Endothelial cell of umbilical vein (primary cell): ENCODE results near the gene WDR72. TPM values are rescaled to one million over a fixed set of nuclear protein-coding genes. Genes with fewer than 3 reads are reported as not detected.

ENCODE experiments used
- BruUV-seq: library from RNA; stranded (reverse); fragments of 400-500 nt; replicated peaks from 2 replicates; lab custom pipeline; 2021; lab: Mats Ljungman, UMichigan
- CTCF ChIA-PET: fragments of 300-600, 350-600 bp; sonication (Branson Sonifier 250); formaldehyde crosslinking; loops from one replicate; lab custom pipeline; 2021; ENCODE audit warnings: antibody characterized with exemption, inconsistent platforms; lab: Charles Lee
- POLR2A ChIA-PET: fragments of 300-600, 350-600 bp; sonication (Branson Sonifier 250); formaldehyde crosslinking; loops from one replicate; lab custom pipeline; 2021; ENCODE audit warnings: antibody characterized with exemption, inconsistent platforms; lab: Charles Lee
- DNase-seq: peaks from one replicate; pipeline ENCODE4 v3.0.0-alpha.2; 2011; ENCODE audit warnings: low read depth, low spot score
- FAIRE-seq: peaks from 2 replicates; lab custom pipeline; 2011; peaks lifted over from hg19 to GRCh38; lab: Jason Lieb, UNC
- H2AFZ ChIP-seq: 2 replicates; pipeline ENCODE4 v1.6.0; 2012; ENCODE audit warnings: low read depth, low read length, control low read depth, inconsistent platforms
- H3K27ac ChIP-seq: 2 replicates; pipeline ENCODE4 v1.5.1; 2011; ENCODE audit warnings: low read depth, mild to moderate bottlenecking, control low read depth, low read length, moderate library complexity; ENCODE audit not compliant: insufficient read depth
- H3K27me3 ChIP-seq, 2 experiments: 2 replicates each; pipeline versions ENCODE4 v1.6.0 to v1.6.1; 2011; ENCODE audit warnings: low read length in 2 of 2, mixed read lengths in 1 of 2; ENCODE audit not compliant: control insufficient read depth in 2 of 2, insufficient read depth in 2 of 2
- H3K36me3 ChIP-seq, 2 experiments: 2 replicates in 1 of 2; 3 replicates in 1 of 2; pipeline ENCODE4 v1.5.1; 2011; ENCODE audit warnings: low read length in 2 of 2, mild to moderate bottlenecking in 1 of 2, moderate library complexity in 1 of 2; ENCODE audit not compliant: control insufficient read depth in 2 of 2, insufficient read depth in 2 of 2; ENCODE audit errors: extremely low read depth in 1 of 2
- H3K4me1 ChIP-seq: 3 replicates; pipeline ENCODE4 v1.5.1; 2011; ENCODE audit warnings: mild to moderate bottlenecking, low read length; ENCODE audit not compliant: control insufficient read depth, insufficient read depth; ENCODE audit errors: extremely low read depth
- H3K4me2 ChIP-seq: 2 replicates; pipeline ENCODE4 v1.6.1; 2011; ENCODE audit warnings: low read length, control low read depth, mixed read lengths; ENCODE audit not compliant: insufficient read depth
- H3K4me3 ChIP-seq, 3 experiments: fragments of 200-600 bp in 1 of 3; sonication (generic), shearing (Covaris generic) in 1 of 3; replicated peaks in 1 of 3; 2 replicates each; pipeline ENCODE4 v1.5.1; 2011 to 2016; ENCODE audit warnings: control low read depth in 3 of 3, low read length in 3 of 3, mild to moderate bottlenecking in 2 of 3, inconsistent platforms in 1 of 3, low read depth in 1 of 3, moderate library complexity in 1 of 3; ENCODE audit not compliant: insufficient read depth in 1 of 3
- H3K79me2 ChIP-seq: 2 replicates; pipeline ENCODE4 v1.6.0; 2012; ENCODE audit warnings: low read length, inconsistent platforms; ENCODE audit not compliant: control insufficient read depth, insufficient read depth
- H3K9ac ChIP-seq: replicated peaks from 2 replicates; pipeline ENCODE3; 2011; ENCODE audit warnings: low read length, control low read depth; ENCODE audit not compliant: insufficient read depth; ENCODE audit errors: extremely low read depth
- H3K9me1 ChIP-seq: replicated peaks from 3 replicates; pipeline ENCODE4 v1.6.0; 2011; ENCODE audit warnings: mild to moderate bottlenecking, low read length; ENCODE audit not compliant: control insufficient read depth, insufficient read depth; ENCODE audit errors: extremely low read depth
- H3K9me3 ChIP-seq: replicated peaks from 2 replicates; pipeline ENCODE4 v1.5.1; 2012; ENCODE audit warnings: low read length, inconsistent platforms; ENCODE audit not compliant: control insufficient read depth, insufficient read depth
- H4K20me1 ChIP-seq: replicated peaks from 2 replicates; pipeline ENCODE3; 2011; ENCODE audit warnings: mild to moderate bottlenecking, low read length; ENCODE audit not compliant: control insufficient read depth, insufficient read depth; ENCODE audit errors: extremely low read depth
- EZH2 ChIP-seq: IDR thresholded peaks from 2 replicates; pipeline ENCODE4 v1.6.1; 2012; ENCODE audit warnings: borderline replicate concordance, low read depth, mild to moderate bottlenecking, moderate library complexity, low read length, inconsistent platforms; ENCODE audit not compliant: severe bottlenecking
- FOS ChIP-seq: IDR thresholded peaks from 2 replicates; pipeline ENCODE4 v1.6.1; 2011; ENCODE audit warnings: mild to moderate bottlenecking, low read length, moderate library complexity, borderline replicate concordance; ENCODE audit not compliant: insufficient read depth
- GATA2 ChIP-seq: IDR thresholded peaks from 2 replicates; pipeline ENCODE4 v1.7.0; 2011; ENCODE audit warnings: low read depth, mild to moderate bottlenecking, moderate library complexity, mixed read lengths, low read length; ENCODE audit not compliant: insufficient read length, insufficient read depth
- JUN ChIP-seq: IDR thresholded peaks from 2 replicates; pipeline ENCODE4 v1.6.1; 2011; ENCODE audit warnings: borderline replicate concordance, low read depth; ENCODE audit not compliant: insufficient read length, insufficient read depth
- MAX ChIP-seq: IDR thresholded peaks from 2 replicates; pipeline ENCODE4 v1.6.1; 2011; ENCODE audit not compliant: insufficient read depth, insufficient read length
- MYC ChIP-seq: IDR thresholded peaks from one replicate; pipeline ENCODE4 v1.6.1; 2011; ENCODE audit warnings: mild to moderate bottlenecking, low read depth, low read length
- POLR2A ChIP-seq: IDR thresholded peaks from 2 replicates; pipeline ENCODE4 v1.6.1; 2012; ENCODE audit warnings: low read depth, mild to moderate bottlenecking, control low read depth, low read length
- POLR2AphosphoS5 ChIP-seq: IDR thresholded peaks from 2 replicates; pipeline ENCODE4 v1.6.1; 2012; ENCODE audit warnings: low read depth, mild to moderate bottlenecking, control low read depth, low read length, moderate library complexity; ENCODE audit not compliant: insufficient read depth
- dilution Hi-C: fragments of 300-500 bp; cut with MboI; formaldehyde crosslinking; loops from one replicate; pipeline ENCODE4 v1.15.0; 2019; ENCODE audit warnings: low sequenced_read_pairs; ENCODE audit not compliant: extremely low pct_ligation_motif_present
- intact Hi-C: fragments of 100-400 bp; cut with micrococcal nuclease; formaldehyde crosslinking; loops from one replicate; pipeline ENCODE4 v1.10.0; 2022
- polyA plus RNA-seq, 4 experiments: library from polyadenylated mRNA; depleted of rRNA in 3 of 4; stranded (reverse) in 3 of 4; unstranded in 1 of 4; fragments of >200 nt; gene quantifications; 2 replicates each; pipeline versions ENCODE4 v1.2.1 to v1.2.3, GENCODE V29; 2011 to 2012; ENCODE audit warnings: missing spikeins in 1 of 4
- total RNA-seq: library from RNA; stranded (reverse); gene quantifications from 2 replicates; pipeline ENCODE4 v1.2.3, GENCODE V29; 2021
- TF ChIP-seq, protein P1 (sequence below), 2 donors: IDR thresholded peaks; 1 replicate in 1 of 2; 2 replicates in 1 of 2; pipeline ENCODE4 v1.5.1; 2011; ENCODE audit warnings: low read length in 2 of 2, mild to moderate bottlenecking in 2 of 2, moderate library complexity in 2 of 2, control low read depth in 1 of 2, inconsistent platforms in 1 of 2, low read depth in 1 of 2; ENCODE audit not compliant: insufficient read depth in 1 of 2; ENCODE audit errors: extremely low read depth in 1 of 2

WDR72 gene
- total and polyA plus RNA-seq, 2 donors (not counting 3 experiments of a cell fraction or from before 2014, with no cell fraction given) = not detected

DNA sequence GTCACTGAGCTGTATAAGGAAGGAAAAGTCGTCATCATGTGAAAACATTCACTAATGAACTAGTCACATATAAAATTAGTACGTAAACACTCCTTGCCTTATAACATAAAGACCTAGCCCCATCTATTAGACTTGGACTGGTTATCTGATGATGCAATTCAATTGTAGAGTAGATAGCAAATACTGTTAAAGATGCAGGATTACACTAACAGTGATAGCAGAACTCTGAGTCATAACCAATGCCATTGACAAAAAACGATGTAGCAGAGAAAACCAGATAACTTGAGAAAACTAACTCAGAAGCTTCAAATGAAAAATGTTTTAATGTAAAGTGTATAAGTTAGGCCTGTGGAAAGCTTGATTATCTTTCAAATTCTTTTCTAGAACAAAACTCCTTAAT lies 132.2 kb downstream of the WDR72 start:
- H3K27ac ChIP-seq = no peak overlapping the region
- no peak for TF ChIP-seq MYC
- no peak for TF ChIP-seq POLR2A
- no peak for TF ChIP-seq MAX
- no peaks in the 10 kb centered on the region for H3K9me3 ChIP-seq
- no peak overlapping the region for H3K4me3 ChIP-seq
- no peak overlapping the region for H2AFZ ChIP-seq
- no peaks in the 10 kb centered on the region for H3K9me1 ChIP-seq
- no peak overlapping the region for H3K4me2 ChIP-seq
- ChIA-PET POLR2A (no interaction called here), CTCF (no interaction called here)
- H3K79me2 ChIP-seq = no peaks in the 10 kb centered on the region
- no peaks in the 10 kb centered on the region for H3K36me3 ChIP-seq
- no peaks in the 10 kb centered on the region for H4K20me1 ChIP-seq
- H3K9ac ChIP-seq = no peak overlapping the region
- FAIRE-seq (no peak), DNase-seq (no peak)
- H3K27me3 ChIP-seq = no peaks in the 10 kb centered on the region
- intact Hi-C loops (no loop called here), dilution Hi-C loops (no loop called here)
- H3K4me1 ChIP-seq = no peaks in the 10 kb centered on the region
- BruUV-seq = no TSS peak

DNA sequence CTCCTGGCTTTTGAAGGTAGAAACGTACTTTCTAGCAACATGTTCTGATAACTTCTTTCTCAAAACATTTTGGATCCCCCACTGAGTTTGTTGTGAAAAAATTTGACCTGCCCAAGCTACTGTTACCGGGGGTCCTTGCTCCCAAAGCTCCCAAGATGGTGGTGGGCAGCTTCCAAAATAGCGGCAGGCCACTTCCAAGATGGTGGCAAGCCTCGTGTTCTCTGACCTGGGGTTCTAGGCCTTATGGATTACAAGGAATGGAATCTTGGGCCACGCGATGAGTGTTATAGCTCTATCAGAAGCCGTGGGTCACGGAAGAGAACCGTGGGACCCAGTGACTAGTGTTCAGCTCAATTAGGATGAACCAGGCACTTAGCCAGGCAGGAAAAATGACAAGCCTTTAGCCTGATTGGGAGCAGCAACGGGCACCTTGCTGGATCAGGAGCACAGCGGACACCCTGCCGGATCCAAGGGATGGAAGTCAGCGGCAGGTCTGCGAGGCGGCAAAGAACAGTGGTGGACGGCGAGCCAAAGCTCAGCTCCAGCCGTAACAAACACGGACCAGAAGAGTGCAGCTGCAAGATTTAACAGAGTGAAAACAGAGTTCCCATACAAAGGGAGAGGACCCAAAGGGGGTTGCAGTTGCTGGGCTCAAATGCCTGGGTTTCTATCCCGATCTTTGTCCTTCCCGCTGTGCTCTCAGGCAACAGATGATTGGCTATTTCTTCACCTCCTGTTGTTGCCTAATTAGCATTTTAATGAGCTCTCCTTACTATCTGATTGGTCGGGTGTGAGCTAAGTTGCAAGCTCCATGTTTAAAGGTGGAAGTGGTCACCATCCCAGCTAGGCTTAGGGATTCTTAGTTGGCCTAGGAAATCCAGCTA lies 133.3 kb downstream of the WDR72 start:
- dilution Hi-C loops (no loop called here), intact Hi-C loops (no loop called here)
- TF ChIP-seq POLR2A = no peak
- no peak for TF ChIP-seq JUN
- TF ChIP-seq EZH2 = no peak
- TF ChIP-seq MYC = no peak
- TF ChIP-seq GATA2 = no peak
- no peak for TF ChIP-seq FOS
- no peak for TF ChIP-seq POLR2AphosphoS5
- TF ChIP-seq, protein P1, sequence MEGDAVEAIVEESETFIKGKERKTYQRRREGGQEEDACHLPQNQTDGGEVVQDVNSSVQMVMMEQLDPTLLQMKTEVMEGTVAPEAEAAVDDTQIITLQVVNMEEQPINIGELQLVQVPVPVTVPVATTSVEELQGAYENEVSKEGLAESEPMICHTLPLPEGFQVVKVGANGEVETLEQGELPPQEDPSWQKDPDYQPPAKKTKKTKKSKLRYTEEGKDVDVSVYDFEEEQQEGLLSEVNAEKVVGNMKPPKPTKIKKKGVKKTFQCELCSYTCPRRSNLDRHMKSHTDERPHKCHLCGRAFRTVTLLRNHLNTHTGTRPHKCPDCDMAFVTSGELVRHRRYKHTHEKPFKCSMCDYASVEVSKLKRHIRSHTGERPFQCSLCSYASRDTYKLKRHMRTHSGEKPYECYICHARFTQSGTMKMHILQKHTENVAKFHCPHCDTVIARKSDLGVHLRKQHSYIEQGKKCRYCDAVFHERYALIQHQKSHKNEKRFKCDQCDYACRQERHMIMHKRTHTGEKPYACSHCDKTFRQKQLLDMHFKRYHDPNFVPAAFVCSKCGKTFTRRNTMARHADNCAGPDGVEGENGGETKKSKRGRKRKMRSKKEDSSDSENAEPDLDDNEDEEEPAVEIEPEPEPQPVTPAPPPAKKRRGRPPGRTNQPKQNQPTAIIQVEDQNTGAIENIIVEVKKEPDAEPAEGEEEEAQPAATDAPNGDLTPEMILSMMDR (IDR thresholded peaks at IDR 0.05; ENCODE audit: extremely low read depth in 1 of 2, insufficient read depth in 1 of 2, low read depth in 1 of 2, low read length in 2 of 2) = no peak
- TF ChIP-seq MAX = no peak
- Histone ChIP-seq H2AFZ (no peak overlapping the region), H3K4me2 (no peak overlapping the region), H3K79me2 (no peaks in the 10 kb centered on the region), H3K9me1 (no peaks in the 10 kb centered on the region), H3K4me1 (no peaks in the 10 kb centered on the region), H3K4me3 (no peak overlapping the region), H3K27me3 (no peaks in the 10 kb centered on the region), H3K9me3 (no peaks in the 10 kb centered on the region), H3K9ac (no peak overlapping the region), H3K36me3 (no peaks in the 10 kb centered on the region), H3K27ac (no peak overlapping the region), H4K20me1 (no peaks in the 10 kb centered on the region)
- BruUV-seq = no TSS peak
- ChIA-PET CTCF (interaction anchor here (0.9 kb wide), 1 partner anchor 15 kb away, joined by 3 read pairs; no protein-coding TSS in a partner anchor), POLR2A (no interaction called here)
- no peak for DNase-seq
- no peak for FAIRE-seq
